ENCODE measurements around the gene IL11.
"Not testable (repeated sequence)": the region's sequence is repeated elsewhere in the genome, so short reads cannot be mapped to it uniquely, and the experiment has no call there.

IL11 gene

GRCh38 chr19:55370305-55370988 lies at the start of gene IL11:
TSS of gene IL11 (minus strand) at chr19:55370463. CDS start at chr19:55370310, 153 bp downstream.
- no peak for DNase-seq

- no peak for DNase-seq
Measured at GRCh38 chr19:55419624-55420236, 49.5 kb upstream of the IL11 start.

GRCh38 chr19:55419103-55419502 lies 48.8 kb upstream of the IL11 start:
- DNase-seq: no peak

- DNase-seq: peak; percentile 77
Measured at GRCh38 chr19:55418185-55418584, 47.9 kb upstream of the IL11 start.

- no peak for DNase-seq
Measured at GRCh38 chr19:55410168-55410567, 39.9 kb upstream of the IL11 start.

- DNase-seq: not testable (repeated sequence)
Measured at GRCh38 chr19:55409179-55409578, 38.9 kb upstream of the IL11 start.

- no peak for DNase-seq
Measured at GRCh38 chr19:55408533-55408872, 38.2 kb upstream of the IL11 start.

- DNase-seq: peak; percentile 99
Measured at GRCh38 chr19:55407800-55408532, 37.7 kb upstream of the IL11 start.

- not testable (repeated sequence) for DNase-seq
Measured at GRCh38 chr19:55407550-55407799, 37.2 kb upstream of the IL11 start, which contains the start of gene UBE2S. TSS of gene UBE2S (minus strand) at chr19:55407788. CDS start at chr19:55407589, 199 bp downstream.

GRCh38 chr19:55406826-55407549 lies 36.7 kb upstream of the IL11 start:
- no peak for DNase-seq

GRCh38 chr19:55406091-55406825 lies 36.0 kb upstream of the IL11 start:
- DNase-seq: no peak

- no peak for DNase-seq
Measured at GRCh38 chr19:55405638-55406037, 35.4 kb upstream of the IL11 start.

- DNase-seq: no peak
Measured at GRCh38 chr19:55402509-55402908, 32.2 kb upstream of the IL11 start.

- not testable (repeated sequence) for DNase-seq
Measured at GRCh38 chr19:55401390-55401789, 31.1 kb upstream of the IL11 start.

- DNase-seq: no peak
Measured at GRCh38 chr19:55400281-55401087, 30.2 kb upstream of the IL11 start.

GRCh38 chr19:55398200-55398925 lies 28.1 kb upstream of the IL11 start:
- no peak for DNase-seq

- DNase-seq: no peak
Measured at GRCh38 chr19:55392820-55393761, 22.8 kb upstream of the IL11 start.

GRCh38 chr19:55391702-55392615 lies 21.7 kb upstream of the IL11 start:
- no peak for DNase-seq

GRCh38 chr19:55391191-55391670 lies 21.0 kb upstream of the IL11 start:
- DNase-seq: no peak
